ENCODE data around the gene TMEM164. TPM values are rescaled to one million over a fixed set of nuclear protein-coding genes. Genes with fewer than 3 reads are reported as not detected.
A peak's percentile ranks its signal among the peaks of the same experiment; 100 is the strongest.

Gene TMEM164
- total RNA-seq, 2 experiments from 2014 or later, result 11.9 to 12.0 TPM

DNA sequence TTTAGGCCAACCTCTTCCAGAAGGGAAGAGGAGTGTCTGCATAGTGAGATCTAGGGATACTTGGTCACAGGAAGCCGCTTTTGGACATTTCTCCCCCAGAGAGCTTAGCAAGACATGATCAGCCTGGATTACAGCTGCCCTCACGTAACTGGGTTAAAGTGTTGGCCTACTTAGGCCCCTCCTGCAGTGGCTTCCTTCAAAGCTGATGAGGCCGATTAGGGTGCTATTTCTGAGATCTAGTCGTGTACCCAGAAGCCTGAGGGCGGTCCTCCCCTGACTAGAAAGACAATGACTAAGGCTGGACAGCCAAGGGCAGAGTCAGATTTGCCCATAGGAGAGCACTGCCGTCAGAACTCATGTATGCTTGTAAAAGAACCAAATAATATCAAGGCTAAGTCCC, 180.0 kb downstream of the TMEM164 start:
- no peak overlapping the region for H3K4me3 Mint-ChIP-seq
- DNase-seq, result no peak
- CTCF ChIA-PET, result interaction anchor here (0.9 kb wide), 1 partner anchor 230 kb away, joined by 3 read pairs; no protein-coding TSS in a partner anchor
- intact Hi-C loops (cut with micrococcal nuclease), result no loop called here
- H3K4me1 Mint-ChIP-seq (ENCODE audit: low read depth), result peaks cover 3% of the 10 kb centered on the region
- H3K36me3 Mint-ChIP-seq (ENCODE audit: low read depth), result peaks cover 6% of the 10 kb centered on the region
- H3K27me3 Mint-ChIP-seq (ENCODE audit: low read depth), result no peaks in the 10 kb centered on the region
- peaks cover 3% of the 10 kb centered on the region for H3K9me3 Mint-ChIP-seq
- H3K27ac Mint-ChIP-seq, result no peak overlapping the region

GRCh38 chrX:110183314-110183713, 180.4 kb downstream of the TMEM164 start:
- no peak for DNase-seq
- intact Hi-C loops (cut with micrococcal nuclease), result no loop called here
- CTCF ChIA-PET, result interaction anchor here (0.9 kb wide), 1 partner anchor 229 kb away, joined by 3 read pairs; no protein-coding TSS in a partner anchor
- no peak overlapping the region for H3K4me3 Mint-ChIP-seq
- peaks cover 6% of the 10 kb centered on the region for H3K36me3 Mint-ChIP-seq (ENCODE audit: low read depth)
- H3K9me3 Mint-ChIP-seq, result peaks cover 3% of the 10 kb centered on the region
- H3K27ac Mint-ChIP-seq, result no peak overlapping the region
- no peaks in the 10 kb centered on the region for H3K27me3 Mint-ChIP-seq (ENCODE audit: low read depth)
- H3K4me1 Mint-ChIP-seq (ENCODE audit: low read depth), result peaks cover 3% of the 10 kb centered on the region

DNA sequence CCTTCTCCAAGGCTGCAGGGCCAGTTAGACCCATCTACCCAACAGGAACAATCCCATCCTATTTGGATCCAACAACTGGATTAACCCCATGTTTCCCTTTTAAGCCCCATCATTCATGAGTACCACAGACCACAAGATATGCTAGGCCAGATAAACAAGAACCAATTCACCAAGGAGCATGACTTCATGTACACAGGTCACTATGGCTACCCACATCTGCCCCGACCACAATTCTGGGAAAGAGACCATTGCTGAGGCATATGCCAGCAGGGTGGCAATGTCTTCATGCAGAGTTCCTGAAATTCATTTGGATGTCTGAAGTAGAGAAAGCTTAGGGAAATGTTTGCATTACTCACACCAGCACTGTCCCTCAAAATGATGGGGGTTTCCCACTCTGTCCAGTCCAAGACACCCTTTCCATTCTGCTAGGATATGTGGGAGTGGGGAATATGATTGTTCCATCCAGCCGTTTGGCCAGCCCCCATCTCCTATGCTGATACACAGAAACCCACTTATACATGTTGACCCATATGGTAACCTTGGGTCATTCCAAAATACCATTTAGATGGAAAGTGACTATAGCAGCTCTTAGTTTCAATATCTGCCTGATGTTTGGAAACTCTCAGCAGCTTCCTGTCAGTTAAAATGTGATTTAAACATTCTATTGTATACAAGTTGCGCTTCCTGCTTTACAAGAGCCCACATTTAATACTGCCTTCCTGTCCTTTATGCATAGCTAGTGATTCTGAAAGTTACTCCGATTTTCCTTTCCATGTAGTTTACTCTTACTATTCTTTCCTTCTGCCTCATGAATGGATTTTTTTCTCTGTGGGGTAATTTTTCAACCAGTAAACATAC, 186.0 kb downstream of the TMEM164 start:
- CTCF ChIA-PET, result no interaction called here
- Mint-ChIP-seq H3K36me3 (ENCODE audit: low read depth) (peaks cover 3% of the 10 kb centered on the region), H3K4me3 (no peak overlapping the region), H3K4me1 (ENCODE audit: low read depth) (peaks cover 13% of the 10 kb centered on the region), H3K9me3 (peaks cover 3% of the 10 kb centered on the region), H3K27me3 (ENCODE audit: low read depth) (no peaks in the 10 kb centered on the region), H3K27ac (peak overlapping the region; percentile 83)
- intact Hi-C loops (cut with micrococcal nuclease), result loop anchor here (5.0 kb wide), 1 partner anchor 128 kb away; the partner anchor contains the start of gene AMMECR1
- DNase-seq, result no peak

- Mint-ChIP-seq H3K27ac (no peak overlapping the region), H3K36me3 (ENCODE audit: low read depth) (peaks cover 3% of the 10 kb centered on the region), H3K4me1 (ENCODE audit: low read depth) (peaks cover 13% of the 10 kb centered on the region), H3K27me3 (ENCODE audit: low read depth) (no peaks in the 10 kb centered on the region), H3K9me3 (no peaks in the 10 kb centered on the region), H3K4me3 (no peak overlapping the region)
- intact Hi-C loops (cut with micrococcal nuclease), result no loop called here
- DNase-seq, result no peak
- CTCF ChIA-PET, result no interaction called here
These were observed 189.6 kb downstream of the TMEM164 start for GRCh38 chrX:110192516-110192915.

- Mint-ChIP-seq H3K4me1 (ENCODE audit: low read depth) (no peaks in the 10 kb centered on the region), H3K4me3 (no peak overlapping the region), H3K27me3 (ENCODE audit: low read depth) (no peaks in the 10 kb centered on the region), H3K27ac (no peak overlapping the region), H3K36me3 (ENCODE audit: low read depth) (peaks cover 3% of the 10 kb centered on the region), H3K9me3 (no peaks in the 10 kb centered on the region)
- intact Hi-C loops (cut with micrococcal nuclease), result no loop called here
- CTCF ChIA-PET, result no interaction called here
- DNase-seq, result no peak
These were observed 192.1 kb downstream of the TMEM164 start for GRCh38 chrX:110194977-110195376.

DNA sequence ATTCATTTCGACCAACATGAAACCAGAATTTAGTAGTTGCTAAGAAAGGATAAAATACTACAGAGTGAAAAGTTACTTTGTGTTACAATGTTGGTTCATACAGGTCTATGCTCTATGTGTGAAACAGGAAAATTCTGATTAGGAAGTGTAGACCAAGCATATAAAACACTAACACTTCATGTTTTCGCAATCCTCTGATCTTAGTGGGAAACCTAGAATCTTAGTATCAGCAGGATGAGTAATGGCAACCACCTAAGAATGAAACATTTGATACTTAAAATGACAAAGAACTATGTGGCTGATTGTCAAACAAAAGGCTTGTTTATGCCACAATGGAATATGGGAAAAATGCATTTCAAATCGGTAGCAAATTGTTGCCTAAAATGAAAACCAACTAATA, 198.9 kb downstream of the TMEM164 start:
- no peak overlapping the region for H3K4me3 Mint-ChIP-seq
- CTCF ChIA-PET, result no interaction called here
- no peak overlapping the region for H3K27ac Mint-ChIP-seq
- H3K9me3 Mint-ChIP-seq, result no peaks in the 10 kb centered on the region
- H3K36me3 Mint-ChIP-seq (ENCODE audit: low read depth), result peaks cover 1% of the 10 kb centered on the region
- H3K4me1 Mint-ChIP-seq (ENCODE audit: low read depth), result peaks cover 11% of the 10 kb centered on the region
- DNase-seq, result no peak
- intact Hi-C loops (cut with micrococcal nuclease), result no loop called here
- no peaks in the 10 kb centered on the region for H3K27me3 Mint-ChIP-seq (ENCODE audit: low read depth)

DNA sequence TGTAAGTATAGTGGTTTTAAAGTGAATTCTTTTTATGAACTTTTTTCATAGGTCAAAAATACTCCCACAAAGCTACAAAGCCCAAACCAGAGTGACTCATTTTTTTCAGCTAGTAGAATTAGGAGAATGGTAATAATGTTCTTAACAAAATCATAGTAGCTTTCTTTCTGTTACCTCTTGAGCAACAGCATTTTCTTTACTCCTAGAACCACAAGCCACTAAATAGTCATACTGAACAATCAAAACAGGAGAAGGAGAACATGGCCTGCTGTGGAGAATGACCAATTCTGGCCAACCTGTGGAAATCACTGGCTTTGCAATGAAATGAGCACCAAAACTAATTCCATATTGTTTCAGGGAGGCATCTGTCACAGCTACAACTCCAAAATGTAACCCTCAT, 202.1 kb downstream of the TMEM164 start:
- H3K27me3 Mint-ChIP-seq (ENCODE audit: low read depth), result no peaks in the 10 kb centered on the region
- no peak for DNase-seq
- no peak overlapping the region for H3K4me3 Mint-ChIP-seq
- H3K36me3 Mint-ChIP-seq (ENCODE audit: low read depth), result peaks cover 1% of the 10 kb centered on the region
- no peaks in the 10 kb centered on the region for H3K9me3 Mint-ChIP-seq
- peaks cover 11% of the 10 kb centered on the region for H3K4me1 Mint-ChIP-seq (ENCODE audit: low read depth)
- CTCF ChIA-PET, result interaction anchor here (1.1 kb wide), 1 partner anchor 37 kb away, joined by 3 read pairs; no protein-coding TSS in a partner anchor
- no peak overlapping the region for H3K27ac Mint-ChIP-seq
- intact Hi-C loops (cut with micrococcal nuclease), result no loop called here

GRCh38 chrX:110208092-110208491, 205.2 kb downstream of the TMEM164 start:
- CTCF ChIA-PET, result no interaction called here
- DNase-seq, result no peak
- H3K4me1 Mint-ChIP-seq (ENCODE audit: low read depth), result peaks cover 14% of the 10 kb centered on the region
- no peaks in the 10 kb centered on the region for H3K9me3 Mint-ChIP-seq
- intact Hi-C loops (cut with micrococcal nuclease), result no loop called here
- no peak overlapping the region for H3K27ac Mint-ChIP-seq
- peaks cover 1% of the 10 kb centered on the region for H3K36me3 Mint-ChIP-seq (ENCODE audit: low read depth)
- H3K27me3 Mint-ChIP-seq (ENCODE audit: low read depth), result no peaks in the 10 kb centered on the region
- no peak overlapping the region for H3K4me3 Mint-ChIP-seq

DNA sequence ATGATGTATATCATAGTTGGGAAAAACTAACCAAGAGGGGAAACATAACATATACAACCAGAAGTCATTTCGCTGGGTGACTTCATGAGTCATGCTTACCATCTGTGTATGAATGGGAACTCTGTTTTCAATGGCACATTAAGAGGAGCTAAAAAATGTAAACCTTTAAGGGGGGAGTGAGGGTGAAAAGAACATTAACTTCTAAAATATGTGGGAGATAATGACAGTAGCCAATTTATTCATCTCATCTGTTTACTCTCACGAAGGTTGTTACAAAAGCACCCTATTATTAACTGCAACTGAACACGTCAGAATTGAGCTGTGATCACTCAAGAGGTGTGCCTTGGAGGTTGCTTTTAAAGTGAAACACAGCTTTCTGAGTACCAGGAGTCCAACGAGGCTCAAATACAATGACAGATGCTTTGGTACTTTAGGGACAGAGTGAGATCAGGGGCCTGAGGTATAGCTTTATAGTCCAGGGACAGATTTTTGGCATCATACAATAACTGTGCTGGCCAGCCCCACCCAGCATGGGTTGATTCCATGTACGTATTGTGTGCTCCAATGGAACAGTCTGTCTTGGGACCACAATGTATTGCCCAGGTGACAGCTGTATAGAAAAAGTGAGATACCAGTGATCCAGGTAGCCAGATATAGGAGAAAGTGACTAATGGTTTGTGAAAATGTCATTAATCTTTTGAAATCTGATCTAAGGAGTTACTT, 207.7 kb downstream of the TMEM164 start:
- Mint-ChIP-seq H3K4me3 (no peak overlapping the region), H3K9me3 (no peaks in the 10 kb centered on the region), H3K4me1 (ENCODE audit: low read depth) (peaks cover 10% of the 10 kb centered on the region), H3K36me3 (ENCODE audit: low read depth) (peaks cover 4% of the 10 kb centered on the region), H3K27ac (no peak overlapping the region), H3K27me3 (ENCODE audit: low read depth) (no peaks in the 10 kb centered on the region)
- intact Hi-C loops (cut with micrococcal nuclease), result no loop called here
- no peak for DNase-seq
- CTCF ChIA-PET, result interaction anchor here (0.6 to 1.0 kb wide), 2 partner anchors 180 to 1110 kb away, joined by 3 read pairs; no protein-coding TSS in a partner anchor

- Mint-ChIP-seq H3K36me3 (ENCODE audit: low read depth) (peaks cover 6% of the 10 kb centered on the region), H3K27me3 (ENCODE audit: low read depth) (no peaks in the 10 kb centered on the region), H3K27ac (no peak overlapping the region), H3K9me3 (no peaks in the 10 kb centered on the region), H3K4me3 (no peak overlapping the region), H3K4me1 (ENCODE audit: low read depth) (peaks cover 12% of the 10 kb centered on the region)
- intact Hi-C loops (cut with micrococcal nuclease), result no loop called here
- CTCF ChIA-PET, result interaction anchor here (0.6 kb wide), 1 partner anchor 97 kb away, joined by 6 read pairs; no protein-coding TSS in a partner anchor
- no peak for DNase-seq
These were observed 208.4 kb downstream of the TMEM164 start for GRCh38 chrX:110211340-110211739.

- no peak overlapping the region for H3K4me3 Mint-ChIP-seq
- CTCF ChIA-PET, result no interaction called here
- H3K27ac Mint-ChIP-seq, result no peak overlapping the region
- peaks cover 14% of the 10 kb centered on the region for H3K4me1 Mint-ChIP-seq (ENCODE audit: low read depth)
- intact Hi-C loops (cut with micrococcal nuclease), result no loop called here
- DNase-seq, result no peak
- no peaks in the 10 kb centered on the region for H3K27me3 Mint-ChIP-seq (ENCODE audit: low read depth)
- no peaks in the 10 kb centered on the region for H3K9me3 Mint-ChIP-seq
- peaks cover 6% of the 10 kb centered on the region for H3K36me3 Mint-ChIP-seq (ENCODE audit: low read depth)
These were observed 209.4 kb downstream of the TMEM164 start for GRCh38 chrX:110212299-110212698.

GRCh38 chrX:110213183-110213582, 210.3 kb downstream of the TMEM164 start:
- no peak for DNase-seq
- Mint-ChIP-seq H3K27ac (no peak overlapping the region), H3K36me3 (ENCODE audit: low read depth) (peaks cover 6% of the 10 kb centered on the region), H3K4me1 (ENCODE audit: low read depth) (peaks cover 21% of the 10 kb centered on the region), H3K9me3 (no peaks in the 10 kb centered on the region), H3K27me3 (ENCODE audit: low read depth) (no peaks in the 10 kb centered on the region), H3K4me3 (no peak overlapping the region)
- intact Hi-C loops (cut with micrococcal nuclease), result no loop called here
- CTCF ChIA-PET, result no interaction called here
